ENCODE results near the gene DNMT3L. TPM values are rescaled to one million over a fixed set of nuclear protein-coding genes. Genes with fewer than 3 reads are reported as not detected.
"Not testable (repeated sequence)": the region's sequence is repeated elsewhere in the genome, so short reads cannot be mapped to it uniquely, and the experiment has no call there.

The DNMT3L gene
- total RNA-seq, result not detected

- POLR2A ChIA-PET, result no interaction called here
- H3K9me3 Mint-ChIP-seq, result no peaks in the 10 kb centered on the region
- no peaks in the 10 kb centered on the region for H3K4me1 Mint-ChIP-seq
- no peaks in the 10 kb centered on the region for H3K36me3 Mint-ChIP-seq (ENCODE audit: low read depth)
- no peak within 1 kb of the TSS for H3K27ac Mint-ChIP-seq
- CTCF ChIA-PET, result no interaction called here
- DNase-seq, result no peak
- H3K4me3 Mint-ChIP-seq, result no peak within 1 kb of the TSS
- no peaks in the 10 kb centered on the region for H3K27me3 Mint-ChIP-seq
These were observed at the start of gene DNMT3L for GRCh38 chr21:44261675-44262295. Gene DNMT3L, minus strand, starts transcription at chr21:44261897. Its CDS starts 638 bp downstream, at chr21:44261259.

DNA sequence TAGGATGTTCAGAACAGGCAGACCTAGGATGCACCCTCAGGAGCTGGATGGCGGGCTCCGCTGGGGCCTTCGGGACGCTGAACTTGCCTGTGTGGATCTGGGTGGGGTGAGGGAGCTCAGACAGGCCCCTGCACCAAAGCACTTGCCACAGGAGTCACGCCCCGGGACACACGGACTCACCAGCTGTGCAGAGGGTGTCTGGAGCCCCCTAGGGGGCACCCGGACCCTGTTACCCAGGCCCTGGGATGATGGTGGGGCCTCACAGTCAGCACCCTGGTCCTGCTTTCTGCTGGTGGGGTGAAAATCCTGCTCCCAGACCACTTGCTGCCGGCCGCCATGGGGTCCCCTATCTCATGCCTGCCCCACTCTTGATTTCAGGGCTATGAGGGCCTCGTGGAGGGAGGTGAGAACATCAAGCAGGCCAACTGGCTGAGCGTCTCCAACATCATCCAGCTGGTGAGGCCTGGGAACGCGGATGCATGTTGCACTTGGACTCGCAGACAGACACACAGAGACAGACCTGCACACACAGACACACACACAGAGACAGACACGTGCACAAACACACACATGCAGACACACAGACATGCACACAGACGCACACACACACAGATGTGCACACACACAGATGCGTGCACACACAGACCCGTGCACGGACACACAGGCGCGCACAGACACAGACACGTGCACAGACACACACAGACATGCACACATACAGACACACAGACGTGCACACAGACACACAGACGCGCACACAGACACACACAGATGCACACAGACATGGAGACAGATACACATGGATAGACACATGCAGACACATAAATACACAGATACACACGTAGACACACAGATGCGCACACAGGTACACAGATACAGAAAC lies 49.2 kb upstream of the DNMT3L start:
- Mint-ChIP-seq H3K27ac (no peak overlapping the region), H3K9me3 (no peaks in the 10 kb centered on the region), H3K36me3 (ENCODE audit: low read depth) (peaks cover 22% of the 10 kb centered on the region), H3K27me3 (no peaks in the 10 kb centered on the region), H3K4me1 (no peaks in the 10 kb centered on the region), H3K4me3 (no peak overlapping the region)
- ChIA-PET CTCF (interaction anchor here (1.9 kb wide), 1 partner anchor 13 kb away, joined by 5 read pairs; no protein-coding TSS in a partner anchor), POLR2A (no interaction called here)
- DNase-seq, result no peak

DNA sequence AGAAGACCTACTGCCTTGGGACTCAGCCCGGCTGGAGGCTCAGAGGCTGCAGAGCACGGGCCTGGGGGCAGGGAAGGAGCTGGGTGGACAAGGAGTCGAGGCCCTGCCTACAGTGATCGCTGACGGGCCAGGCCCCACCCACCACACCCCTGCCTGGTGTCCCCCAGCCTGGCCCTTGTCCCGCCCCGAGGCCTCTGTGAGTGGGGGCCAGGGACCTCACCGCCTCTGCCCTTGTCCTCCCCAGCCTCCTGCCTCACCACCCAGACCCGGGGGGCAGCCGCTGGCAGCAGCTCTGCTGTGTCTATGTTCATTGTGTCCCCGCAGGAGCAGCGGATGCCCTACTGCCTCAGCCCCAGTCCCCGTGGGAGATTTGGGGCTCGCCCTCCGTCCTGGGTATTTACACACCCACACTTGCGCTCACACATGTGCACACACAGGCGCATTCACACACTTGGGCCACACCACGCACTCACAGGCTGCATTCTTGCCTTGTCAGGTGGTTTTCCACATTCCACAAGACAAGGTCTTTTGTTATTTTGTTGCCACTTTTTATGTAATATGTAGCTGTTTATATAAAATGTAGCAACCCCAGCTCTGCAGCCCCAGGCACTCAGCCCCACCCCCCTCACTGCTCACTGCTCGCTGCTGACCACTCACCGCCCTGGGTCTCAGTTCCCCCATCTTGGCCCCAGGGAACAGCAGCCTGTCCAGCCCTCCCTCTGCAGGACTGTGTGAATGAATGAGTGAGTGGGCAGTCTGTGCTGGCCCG lies 45.4 kb upstream of the DNMT3L start:
- no peak overlapping the region for H3K27ac Mint-ChIP-seq
- ChIA-PET CTCF (interaction anchor here (1.3 kb wide), 1 partner anchor 9 kb away, joined by 3 read pairs; no protein-coding TSS in a partner anchor), POLR2A (no interaction called here)
- no peaks in the 10 kb centered on the region for H3K9me3 Mint-ChIP-seq
- peaks cover 29% of the 10 kb centered on the region for H3K36me3 Mint-ChIP-seq (ENCODE audit: low read depth)
- peaks cover 24% of the 10 kb centered on the region for H3K4me1 Mint-ChIP-seq
- H3K27me3 Mint-ChIP-seq, result no peaks in the 10 kb centered on the region
- DNase-seq, result no peak
- no peak overlapping the region for H3K4me3 Mint-ChIP-seq

DNA sequence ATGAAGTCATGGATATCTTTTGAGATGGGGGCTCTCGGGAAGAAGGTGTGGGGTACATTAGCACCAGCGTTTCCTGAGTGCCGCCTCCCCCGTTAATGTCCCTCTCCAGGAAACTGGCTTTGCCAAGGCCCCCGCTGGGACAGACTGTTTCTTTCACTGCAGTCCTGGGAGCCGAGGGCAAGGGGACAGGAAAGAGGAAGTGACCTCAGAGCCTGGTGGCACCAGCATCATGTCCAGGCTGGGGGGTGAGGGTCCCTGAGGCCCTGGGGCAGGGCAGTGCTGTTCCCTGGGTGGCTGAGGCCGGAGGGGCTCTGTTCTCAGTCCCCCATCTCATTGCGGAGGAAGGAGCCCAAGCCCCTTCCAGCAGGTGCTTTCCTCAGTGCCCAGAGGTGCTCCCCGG lies 44.0 kb upstream of the DNMT3L start:
- ChIA-PET CTCF (interaction anchor here (0.6 kb wide), 1 partner anchor 238 kb away, joined by 4 read pairs; no protein-coding TSS in a partner anchor), POLR2A (no interaction called here)
- DNase-seq, result no peak
- H3K27ac Mint-ChIP-seq, result no peak overlapping the region
- H3K27me3 Mint-ChIP-seq, result no peaks in the 10 kb centered on the region
- peaks cover 23% of the 10 kb centered on the region for H3K36me3 Mint-ChIP-seq (ENCODE audit: low read depth)
- peaks cover 38% of the 10 kb centered on the region for H3K4me1 Mint-ChIP-seq
- no peak overlapping the region for H3K4me3 Mint-ChIP-seq
- no peaks in the 10 kb centered on the region for H3K9me3 Mint-ChIP-seq

DNA sequence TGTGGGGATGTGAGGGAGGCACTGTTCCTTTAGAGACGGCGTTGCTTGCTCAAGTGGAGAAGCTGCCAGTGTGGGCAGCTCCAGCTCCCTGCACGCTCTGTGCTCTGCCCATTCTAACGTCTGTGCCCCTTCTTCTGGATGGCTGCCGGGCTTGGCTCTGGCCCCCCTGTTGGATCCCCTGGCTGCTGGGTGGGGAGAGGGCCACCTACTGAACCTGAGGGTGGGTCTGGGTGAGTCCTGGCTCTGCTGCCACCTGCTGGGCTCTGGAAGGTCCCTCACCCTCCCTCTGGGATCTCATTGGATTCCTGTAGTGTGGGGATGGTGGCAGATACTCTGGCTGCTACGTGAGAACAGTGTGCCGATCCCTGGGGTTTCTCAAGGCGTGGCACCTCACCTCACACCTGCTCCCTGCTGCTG lies 43.2 kb upstream of the DNMT3L start:
- no peaks in the 10 kb centered on the region for H3K27me3 Mint-ChIP-seq
- ChIA-PET CTCF (interaction anchor here (1.2 to 1.5 kb wide), 3 partner anchors 8 to 17 kb away, joined by 3 to 5 read pairs (median 3); no protein-coding TSS in a partner anchor), POLR2A (no interaction called here)
- H3K9me3 Mint-ChIP-seq, result no peaks in the 10 kb centered on the region
- H3K36me3 Mint-ChIP-seq (ENCODE audit: low read depth), result peaks cover 23% of the 10 kb centered on the region
- H3K27ac Mint-ChIP-seq, result peak overlapping the region; percentile 54
- DNase-seq, result peak; percentile 54
- no peak overlapping the region for H3K4me3 Mint-ChIP-seq
- H3K4me1 Mint-ChIP-seq, result peaks cover 39% of the 10 kb centered on the region

DNA sequence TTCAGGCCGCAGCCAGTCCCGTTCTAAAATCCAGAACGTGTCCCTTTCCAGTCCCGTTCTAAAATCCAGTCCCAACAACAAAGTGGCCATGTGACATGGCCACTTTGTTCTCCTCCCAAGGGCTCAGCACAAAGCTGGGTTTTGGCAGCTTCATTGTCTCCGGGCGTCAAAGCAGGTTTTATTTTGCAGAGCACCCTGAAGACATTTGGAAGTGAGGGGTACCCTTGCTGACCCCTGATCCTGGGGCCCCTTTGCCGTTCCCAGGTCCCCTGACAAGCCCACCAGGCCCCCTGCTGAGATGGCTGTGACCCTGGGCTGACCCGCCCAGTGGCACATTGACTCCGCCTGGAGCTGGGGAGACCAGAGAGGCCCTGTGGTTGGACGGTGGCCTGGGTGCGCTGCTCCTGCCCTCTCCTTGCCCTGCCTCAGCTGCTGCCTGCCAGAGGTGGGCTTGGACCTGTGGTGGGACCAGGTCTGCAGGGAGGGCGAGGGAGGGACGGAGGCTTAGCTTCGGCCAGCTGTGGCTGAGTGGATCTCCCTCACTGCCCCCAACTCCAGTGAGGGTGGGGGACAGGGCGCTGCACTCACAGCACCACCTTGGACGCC lies 42.4 kb upstream of the DNMT3L start:
- CTCF ChIA-PET, result interaction anchor here (1.2 to 1.5 kb wide), 3 partner anchors 9 to 18 kb away, joined by 3 to 5 read pairs (median 3); no protein-coding TSS in a partner anchor
- H3K27ac Mint-ChIP-seq, result peak overlapping the region; percentile 84
- no peak for DNase-seq
- H3K4me1 Mint-ChIP-seq, result peaks cover 43% of the 10 kb centered on the region
- H3K9me3 Mint-ChIP-seq, result no peaks in the 10 kb centered on the region
- H3K36me3 Mint-ChIP-seq (ENCODE audit: low read depth), result peaks cover 22% of the 10 kb centered on the region
- H3K27me3 Mint-ChIP-seq, result no peaks in the 10 kb centered on the region
- POLR2A ChIA-PET, result no interaction called here
- no peak overlapping the region for H3K4me3 Mint-ChIP-seq

DNA sequence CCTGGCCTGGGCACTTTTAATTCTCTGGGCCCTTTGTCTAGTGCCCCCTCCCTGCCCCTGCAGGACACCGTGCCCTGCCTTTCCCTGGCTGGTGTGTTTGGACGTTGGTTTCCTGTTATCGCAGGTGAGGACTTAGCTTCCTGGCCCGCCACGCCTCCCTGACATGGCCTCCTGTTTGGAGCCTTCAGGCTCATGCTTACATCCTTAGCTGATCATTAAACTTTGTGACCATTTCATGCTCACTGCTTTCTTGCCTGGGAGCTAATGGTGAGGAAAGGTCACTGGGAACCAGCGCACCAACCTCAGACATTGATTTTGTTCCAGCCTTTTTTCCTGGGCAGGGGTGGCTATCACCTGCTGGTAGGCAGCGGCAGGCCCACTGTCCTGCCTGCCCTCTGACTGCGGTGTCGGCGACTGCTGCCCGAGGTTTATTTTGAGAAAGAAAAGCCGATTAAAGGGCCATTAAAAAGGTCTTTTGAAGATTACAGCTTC lies 41.8 kb upstream of the DNMT3L start:
- peak; percentile 30 for DNase-seq
- no peaks in the 10 kb centered on the region for H3K9me3 Mint-ChIP-seq
- peak overlapping the region; percentile 84 for H3K27ac Mint-ChIP-seq
- peak overlapping the region; percentile 65 for H3K4me3 Mint-ChIP-seq
- peaks cover 19% of the 10 kb centered on the region for H3K36me3 Mint-ChIP-seq (ENCODE audit: low read depth)
- CTCF ChIA-PET, result interaction anchor here (1.2 to 1.5 kb wide), 2 partner anchors 9 to 10 kb away, joined by 3 to 5 read pairs; no protein-coding TSS in a partner anchor
- H3K27me3 Mint-ChIP-seq, result no peaks in the 10 kb centered on the region
- POLR2A ChIA-PET, result no interaction called here
- peaks cover 47% of the 10 kb centered on the region for H3K4me1 Mint-ChIP-seq

DNA sequence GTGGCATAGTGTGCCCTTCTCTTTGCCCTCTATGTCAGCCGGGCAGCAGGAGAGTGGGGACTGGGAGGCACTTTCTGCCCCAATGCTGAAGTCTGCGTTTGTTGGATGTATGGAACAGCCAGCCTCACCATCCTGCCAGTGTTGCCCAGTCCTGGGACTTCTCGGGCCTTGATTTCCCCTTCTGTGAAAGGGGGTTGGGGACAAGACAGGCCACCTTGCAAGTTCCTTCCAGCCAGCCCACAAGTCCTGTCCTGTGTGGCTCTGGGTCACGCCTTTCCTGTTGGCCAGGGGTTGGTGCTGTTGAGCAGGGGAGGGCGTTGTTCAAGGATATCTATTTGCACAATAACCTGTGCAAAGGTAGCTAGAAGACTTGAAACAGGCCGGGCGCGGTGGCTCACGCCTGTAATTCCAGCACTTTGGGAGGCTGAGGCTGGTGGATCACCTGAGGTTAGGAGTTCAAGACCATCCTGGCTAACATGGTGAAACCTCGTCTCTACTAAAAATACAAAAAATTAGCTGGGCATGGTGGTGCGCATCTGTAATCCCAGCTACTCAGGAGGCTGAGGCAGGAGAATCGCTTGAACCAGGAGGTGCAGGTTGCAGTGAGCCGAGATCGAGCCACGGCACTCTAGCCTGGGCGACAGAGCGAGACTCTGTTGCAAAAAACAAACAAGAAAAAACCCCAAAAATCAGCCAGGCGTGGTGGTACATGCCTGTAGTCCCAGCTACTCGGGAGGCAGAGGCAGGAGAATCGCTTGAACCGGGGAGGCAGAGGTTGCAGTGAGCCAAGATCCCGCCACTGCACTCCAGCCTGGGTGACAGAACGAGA lies 41.1 kb upstream of the DNMT3L start:
- Mint-ChIP-seq H3K27ac (peak overlapping the region; percentile 46), H3K36me3 (ENCODE audit: low read depth) (peaks cover 13% of the 10 kb centered on the region), H3K4me1 (peaks cover 55% of the 10 kb centered on the region), H3K4me3 (peak overlapping the region; percentile 81)
- H3K9me3 Mint-ChIP-seq, DNase-seq, CTCF ChIA-PET, H3K27me3 Mint-ChIP-seq, POLR2A ChIA-PET: not testable (repeated sequence)

DNA sequence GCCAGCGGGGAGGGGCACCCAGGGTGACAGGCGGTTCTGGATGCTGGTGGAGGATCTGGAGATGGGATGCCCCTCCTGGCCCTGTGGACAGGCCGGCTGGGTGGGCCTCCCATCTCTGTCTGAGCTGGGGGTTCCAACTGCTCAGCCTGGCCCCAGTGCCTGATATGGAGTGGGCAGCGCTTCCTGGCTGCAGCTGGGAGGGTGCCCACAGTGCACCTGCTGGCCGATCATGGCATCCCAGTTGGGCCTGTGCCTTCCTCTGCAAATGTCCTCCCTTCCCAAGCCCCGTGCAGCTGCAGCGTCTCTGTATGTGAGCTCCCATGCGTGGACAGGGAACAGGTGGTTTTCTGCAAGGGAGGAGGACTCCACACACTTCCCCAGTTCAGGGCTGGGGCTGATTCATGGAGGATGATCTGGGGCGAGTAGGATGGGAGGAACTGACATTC lies 40.3 kb upstream of the DNMT3L start:
- CTCF ChIA-PET, result interaction anchor here (0.8 kb wide), 1 partner anchor 213 kb away, joined by 3 read pairs; no protein-coding TSS in a partner anchor
- H3K4me1 Mint-ChIP-seq, result peaks cover 61% of the 10 kb centered on the region

GRCh38 chr21:44301141-44301540 lies 39.4 kb upstream of the DNMT3L start:
- H3K4me1 Mint-ChIP-seq, result peaks cover 61% of the 10 kb centered on the region
- H3K4me3 Mint-ChIP-seq, result peak overlapping the region; percentile 81
- ChIA-PET CTCF (no interaction called here), POLR2A (no interaction called here)
- H3K9me3 Mint-ChIP-seq, result no peaks in the 10 kb centered on the region
- H3K27me3 Mint-ChIP-seq, result no peaks in the 10 kb centered on the region
- DNase-seq, result no peak
- H3K36me3 Mint-ChIP-seq (ENCODE audit: low read depth), result peaks cover 10% of the 10 kb centered on the region
- peak overlapping the region; percentile 54 for H3K27ac Mint-ChIP-seq

More for the DNA sequence above, 40.3 kb upstream of the DNMT3L start:
- Mint-ChIP-seq H3K27me3 (no peaks in the 10 kb centered on the region), H3K36me3 (ENCODE audit: low read depth) (peaks cover 10% of the 10 kb centered on the region), H3K27ac (peak overlapping the region; percentile 46), H3K9me3 (no peaks in the 10 kb centered on the region), H3K4me3 (peak overlapping the region; percentile 81)
- no peak for DNase-seq
- POLR2A ChIA-PET, result no interaction called here

DNA sequence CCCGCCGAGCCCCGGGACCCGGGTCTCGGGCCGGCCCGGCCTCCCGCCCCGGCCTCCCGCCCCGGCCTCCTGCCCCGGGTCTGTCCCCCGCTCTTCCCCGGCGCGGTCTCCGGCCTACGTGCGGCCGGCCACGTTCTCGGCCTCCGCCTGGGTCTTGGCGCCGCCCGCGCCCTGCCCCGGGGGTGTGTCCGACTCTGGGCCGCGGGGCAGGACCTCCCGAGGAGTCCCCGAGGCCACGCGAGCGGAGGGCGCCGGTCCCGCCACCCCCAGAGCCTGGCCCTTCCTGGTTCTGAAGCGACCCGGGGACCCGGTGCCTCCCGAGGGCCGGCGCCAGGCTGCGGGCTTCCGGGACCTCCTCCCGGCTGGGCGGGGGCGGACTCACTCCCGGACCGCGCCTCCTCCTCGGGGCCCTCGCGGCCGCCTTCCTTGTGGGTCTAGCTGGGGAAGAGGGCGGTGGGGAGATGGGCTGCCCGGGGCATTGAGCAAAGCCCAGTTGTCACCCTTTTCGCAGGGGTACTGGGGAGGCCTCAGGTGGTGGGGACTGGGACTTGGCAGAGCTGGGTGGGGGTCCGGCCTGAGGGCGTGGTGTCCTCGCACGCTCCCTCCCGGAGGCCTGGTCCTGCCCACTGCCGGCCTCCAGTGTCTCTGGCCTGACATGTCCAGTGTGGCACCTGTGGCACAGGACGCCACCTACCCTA lies 38.7 kb upstream of the DNMT3L start:
- CTCF ChIA-PET, result no interaction called here

More for the DNA sequence above, 38.7 kb upstream of the DNMT3L start:
- peaks cover 62% of the 10 kb centered on the region for H3K4me1 Mint-ChIP-seq
- POLR2A ChIA-PET, result no interaction called here
- DNase-seq, result peak; percentile 71
- H3K27ac Mint-ChIP-seq, result peak overlapping the region; percentile 54
- H3K9me3 Mint-ChIP-seq, result no peaks in the 10 kb centered on the region
- peak overlapping the region; percentile 81 for H3K4me3 Mint-ChIP-seq
- no peaks in the 10 kb centered on the region for H3K27me3 Mint-ChIP-seq
- peaks cover 10% of the 10 kb centered on the region for H3K36me3 Mint-ChIP-seq (ENCODE audit: low read depth)

Data from activated CD4-positive, alpha-beta T cell treated with anti-CD3 and anti-CD28 coated beads, Interleukin-2, amount 10 ng/mL, durations not matched to agents 7 days and 5 days (primary cell).